Measurements from ENCODE around the gene HAAO.

DNA sequence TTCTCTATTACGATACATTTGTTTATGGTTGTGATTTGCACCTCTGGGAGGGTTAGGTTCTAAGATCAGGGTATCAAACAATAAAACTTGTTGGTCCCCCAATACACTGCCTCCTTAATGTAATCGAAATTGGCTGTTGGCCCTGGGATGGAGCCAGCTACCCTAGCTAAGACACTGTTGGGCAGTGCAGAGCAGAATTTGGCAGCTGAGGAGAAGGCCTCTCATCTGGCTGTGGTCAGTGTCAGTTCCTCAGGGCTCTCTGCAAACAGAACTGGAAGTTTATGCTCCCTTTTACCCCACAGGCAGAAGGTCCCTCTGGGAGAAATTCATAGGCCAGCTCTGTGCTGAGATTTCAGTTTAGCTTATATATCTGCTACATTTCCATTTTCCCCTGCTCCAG, 8.6 kb upstream of the HAAO start:
- TF ChIP-seq, protein P1, sequence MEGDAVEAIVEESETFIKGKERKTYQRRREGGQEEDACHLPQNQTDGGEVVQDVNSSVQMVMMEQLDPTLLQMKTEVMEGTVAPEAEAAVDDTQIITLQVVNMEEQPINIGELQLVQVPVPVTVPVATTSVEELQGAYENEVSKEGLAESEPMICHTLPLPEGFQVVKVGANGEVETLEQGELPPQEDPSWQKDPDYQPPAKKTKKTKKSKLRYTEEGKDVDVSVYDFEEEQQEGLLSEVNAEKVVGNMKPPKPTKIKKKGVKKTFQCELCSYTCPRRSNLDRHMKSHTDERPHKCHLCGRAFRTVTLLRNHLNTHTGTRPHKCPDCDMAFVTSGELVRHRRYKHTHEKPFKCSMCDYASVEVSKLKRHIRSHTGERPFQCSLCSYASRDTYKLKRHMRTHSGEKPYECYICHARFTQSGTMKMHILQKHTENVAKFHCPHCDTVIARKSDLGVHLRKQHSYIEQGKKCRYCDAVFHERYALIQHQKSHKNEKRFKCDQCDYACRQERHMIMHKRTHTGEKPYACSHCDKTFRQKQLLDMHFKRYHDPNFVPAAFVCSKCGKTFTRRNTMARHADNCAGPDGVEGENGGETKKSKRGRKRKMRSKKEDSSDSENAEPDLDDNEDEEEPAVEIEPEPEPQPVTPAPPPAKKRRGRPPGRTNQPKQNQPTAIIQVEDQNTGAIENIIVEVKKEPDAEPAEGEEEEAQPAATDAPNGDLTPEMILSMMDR (IDR thresholded peaks at IDR 0.05) = no peak
- no peak for TF ChIP-seq POLR2A (IDR thresholded peaks at IDR 0.05)

Measured in Peyer's patch (tissue), 4 donors.